GM12873 (cell line): ENCODE results near the gene KIF12.

ENCODE experiments used
- TF ChIP-seq, protein P1 (sequence below): IDR thresholded peaks from 2 replicates; pipeline ENCODE4 v1.5.1; 2012; ENCODE audit warnings: low read depth, mild to moderate bottlenecking, moderate library complexity, low read length, control low read depth; ENCODE audit not compliant: insufficient read depth; ENCODE audit errors: missing control alignments

Gene KIF12

DNA sequence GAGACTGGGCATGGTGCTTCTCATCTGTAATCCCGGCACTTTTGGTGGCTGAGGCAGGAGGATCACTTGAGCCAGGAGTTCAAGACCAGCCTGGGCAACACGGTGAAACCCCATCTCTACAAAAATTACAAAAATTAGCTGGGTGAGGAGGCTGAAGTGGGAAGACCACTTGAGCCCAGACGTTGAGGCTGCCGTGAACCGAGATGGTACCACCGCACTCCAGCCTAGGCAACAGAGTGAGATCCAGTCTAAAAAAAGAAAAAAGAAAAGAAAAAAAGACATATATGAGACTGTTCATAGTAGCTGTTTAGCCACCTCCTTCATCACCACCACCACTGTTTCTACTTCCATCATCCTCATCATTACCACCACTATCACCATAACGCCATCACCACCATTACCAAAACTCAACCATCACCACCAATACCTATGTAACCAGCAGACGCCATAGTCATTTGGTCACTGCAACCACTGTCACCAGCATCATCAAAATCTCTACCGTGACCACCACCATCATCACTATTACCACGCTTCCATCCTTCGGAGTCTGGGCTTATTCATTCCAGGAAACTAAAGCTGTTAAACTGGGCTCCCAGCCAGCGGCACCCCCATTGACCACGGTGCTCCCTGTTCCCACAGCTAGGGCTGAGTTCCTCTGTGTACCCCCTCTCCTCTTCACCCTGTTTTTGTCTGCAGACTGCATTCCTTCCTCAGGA is 8.4 kb upstream of the KIF12 start:
- TF ChIP-seq, protein P1, sequence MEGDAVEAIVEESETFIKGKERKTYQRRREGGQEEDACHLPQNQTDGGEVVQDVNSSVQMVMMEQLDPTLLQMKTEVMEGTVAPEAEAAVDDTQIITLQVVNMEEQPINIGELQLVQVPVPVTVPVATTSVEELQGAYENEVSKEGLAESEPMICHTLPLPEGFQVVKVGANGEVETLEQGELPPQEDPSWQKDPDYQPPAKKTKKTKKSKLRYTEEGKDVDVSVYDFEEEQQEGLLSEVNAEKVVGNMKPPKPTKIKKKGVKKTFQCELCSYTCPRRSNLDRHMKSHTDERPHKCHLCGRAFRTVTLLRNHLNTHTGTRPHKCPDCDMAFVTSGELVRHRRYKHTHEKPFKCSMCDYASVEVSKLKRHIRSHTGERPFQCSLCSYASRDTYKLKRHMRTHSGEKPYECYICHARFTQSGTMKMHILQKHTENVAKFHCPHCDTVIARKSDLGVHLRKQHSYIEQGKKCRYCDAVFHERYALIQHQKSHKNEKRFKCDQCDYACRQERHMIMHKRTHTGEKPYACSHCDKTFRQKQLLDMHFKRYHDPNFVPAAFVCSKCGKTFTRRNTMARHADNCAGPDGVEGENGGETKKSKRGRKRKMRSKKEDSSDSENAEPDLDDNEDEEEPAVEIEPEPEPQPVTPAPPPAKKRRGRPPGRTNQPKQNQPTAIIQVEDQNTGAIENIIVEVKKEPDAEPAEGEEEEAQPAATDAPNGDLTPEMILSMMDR: no peak

DNA sequence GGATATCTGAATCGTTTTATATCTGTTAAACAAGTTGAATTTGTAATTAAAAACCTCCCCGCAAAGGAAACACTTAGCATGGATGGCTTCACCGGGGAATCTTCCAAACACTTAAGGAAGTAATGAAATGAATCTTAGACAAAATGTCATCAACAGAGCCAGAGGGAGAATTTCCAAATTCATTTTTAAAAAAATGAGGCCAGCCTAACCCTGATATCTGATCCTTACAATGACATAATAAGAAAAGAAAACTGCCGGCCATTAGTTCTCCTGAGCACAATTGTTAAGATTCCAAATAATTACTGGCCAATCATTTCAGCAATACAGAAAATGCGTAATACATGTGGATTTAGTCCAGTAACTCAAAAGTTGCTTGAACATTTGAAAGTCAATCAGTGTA is 6.1 kb upstream of the KIF12 start:
- TF ChIP-seq, protein P1: no peak

DNA sequence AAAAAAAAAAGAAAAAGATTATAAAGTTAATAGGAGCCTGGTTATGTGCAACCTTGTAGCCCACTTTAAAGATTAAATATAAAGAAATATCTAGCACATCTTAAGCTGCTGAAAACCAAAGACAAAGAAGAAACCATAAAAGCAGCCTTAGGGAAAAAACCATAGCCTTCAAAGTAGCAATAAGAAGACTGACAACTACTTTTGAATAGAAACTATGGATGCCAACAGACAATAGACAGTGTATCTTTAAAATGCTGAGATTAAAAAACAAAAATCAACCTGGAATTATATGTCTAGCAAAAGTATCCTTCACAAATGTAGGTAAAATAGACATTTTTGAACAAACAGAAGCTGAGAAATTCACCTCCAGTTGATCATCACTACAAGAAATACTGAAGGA is 3.4 kb upstream of the KIF12 start:
- TF ChIP-seq, protein P1: no peak

DNA sequence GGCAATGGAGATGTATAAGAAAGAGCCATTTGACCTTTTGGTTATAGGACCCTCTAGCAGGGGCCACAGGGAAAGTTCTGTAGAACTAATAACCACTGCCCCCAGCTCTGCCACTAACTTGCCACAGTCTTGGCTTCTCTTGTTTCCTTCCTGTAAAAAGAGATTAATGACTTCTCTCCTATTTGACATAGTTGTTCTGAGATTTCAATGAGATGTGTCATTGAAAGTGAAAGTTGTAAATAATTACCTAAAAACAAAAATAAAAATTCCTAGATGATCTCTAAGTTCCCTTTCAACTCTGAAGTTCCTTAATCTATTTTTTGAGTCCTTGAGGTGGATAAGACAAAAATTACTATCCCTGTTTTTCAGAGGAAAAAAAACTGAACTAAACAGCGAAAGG is 1.4 kb upstream of the KIF12 start:
- TF ChIP-seq, protein P1: no peak

DNA sequence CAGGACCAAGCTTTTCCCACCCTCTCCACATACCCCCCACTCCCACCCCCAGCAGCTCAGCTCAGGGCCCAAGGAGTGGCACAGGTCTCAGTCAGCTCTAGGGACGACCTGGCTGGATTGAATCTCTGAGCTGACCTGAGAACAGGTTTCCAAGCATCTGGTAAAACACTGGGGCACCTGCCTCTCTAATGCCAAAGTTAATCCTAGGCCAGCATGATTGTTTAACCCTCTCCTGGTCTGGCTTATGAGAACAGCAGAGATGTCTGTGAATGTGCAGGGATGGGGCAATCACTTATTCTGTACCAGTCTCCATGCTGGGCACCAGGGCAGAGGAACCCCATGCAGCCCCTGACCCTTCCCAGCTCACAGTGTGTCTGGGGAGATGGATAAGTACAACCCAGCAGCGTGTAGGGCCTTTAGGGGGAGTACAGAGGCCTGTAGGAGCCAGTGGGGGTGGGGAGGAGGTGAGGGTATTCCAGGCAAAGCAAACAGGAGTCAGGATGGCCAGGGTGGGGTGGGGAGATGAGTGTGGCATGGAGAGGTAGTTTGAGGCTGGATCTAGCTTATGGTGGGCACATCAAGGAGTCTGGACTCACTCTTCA is 678 bp upstream of the KIF12 start:
- TF ChIP-seq, protein P1: no peak

DNA sequence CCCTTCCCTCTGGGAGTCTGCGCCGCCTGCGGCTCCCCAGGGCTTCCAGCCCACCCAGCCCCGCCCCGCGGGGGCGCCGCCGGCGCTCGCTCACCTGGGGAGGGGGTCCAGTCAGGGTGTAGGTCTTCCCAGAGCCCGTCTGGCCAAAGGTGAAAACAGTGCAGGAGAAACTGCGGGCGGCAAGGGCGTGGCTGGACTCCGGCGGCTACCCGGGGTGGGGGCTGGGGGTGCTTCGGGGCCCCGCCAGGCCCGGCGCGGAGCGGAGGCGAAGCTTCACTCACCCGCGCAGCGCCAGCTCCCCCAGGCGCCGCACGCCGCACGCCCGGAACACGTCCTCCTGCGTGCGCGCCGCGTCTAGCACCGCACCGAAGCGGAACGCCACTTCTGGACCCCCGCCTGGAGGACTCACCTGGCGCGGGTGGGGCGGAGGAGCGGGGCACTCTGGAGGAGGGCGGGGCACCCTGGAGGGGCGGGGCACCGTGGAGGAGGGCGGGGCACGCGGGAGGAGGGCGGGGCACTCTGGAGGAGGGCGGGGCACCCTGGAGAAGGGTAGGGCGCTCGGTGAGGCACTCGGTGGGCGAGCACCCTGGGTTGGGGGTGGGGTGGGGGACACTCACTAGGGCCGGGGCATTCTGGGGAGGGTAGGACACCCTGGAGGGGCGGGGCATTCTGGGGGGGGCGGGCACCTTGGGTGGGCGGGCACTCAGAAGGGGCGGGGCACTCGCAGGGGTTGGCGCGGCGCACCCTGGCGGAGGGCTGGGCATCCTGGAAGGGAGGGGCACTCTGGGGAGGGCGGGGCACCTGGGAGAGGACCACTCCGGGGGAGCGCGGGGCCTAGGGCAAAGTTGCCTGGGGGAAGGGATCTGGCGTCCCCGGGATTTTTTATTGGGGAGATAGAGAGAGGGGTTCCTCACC is 814 bp downstream of the KIF12 start:
- TF ChIP-seq, protein P1: no peak

DNA sequence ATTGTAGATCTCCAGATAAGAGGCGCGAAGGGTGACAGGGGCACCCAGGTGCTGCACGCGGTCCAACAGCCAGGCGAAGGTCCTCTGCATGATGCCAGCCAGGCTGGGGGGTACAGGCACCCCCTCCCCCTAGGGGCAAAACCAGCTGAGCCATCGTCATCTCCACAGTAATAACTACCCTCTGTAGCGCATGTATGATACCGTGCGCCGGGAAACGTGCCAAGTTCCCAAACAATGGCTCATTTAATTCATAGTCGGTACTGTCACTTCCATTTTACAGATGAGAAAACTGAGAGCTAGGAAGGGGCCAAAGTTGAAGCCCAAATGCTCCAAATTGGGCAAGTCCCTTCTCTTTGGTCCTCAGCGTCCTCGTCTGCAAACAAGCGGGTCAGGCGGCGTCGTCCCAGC is 1.5 kb downstream of the KIF12 start:
- TF ChIP-seq, protein P1: no peak
